HUDEP-2 (cell line): ENCODE measurements around the gene IMMP2L.

Experiments used
- DNase-seq, 76 experiments: peaks; one replicate each; lab custom pipeline; 2025; ENCODE audit not compliant: unreplicated experiment in 76 of 76; lab: John Stamatoyannopoulos, UW

IMMP2L gene

GRCh38 chr7:111407258-111407657, 155.0 kb downstream of the IMMP2L start:
- DNase-seq, result no peak

- no peak for DNase-seq
Measured at GRCh38 chr7:111405621-111406020, 156.7 kb downstream of the IMMP2L start.

- no peak for DNase-seq
Measured at GRCh38 chr7:111401516-111401915, 160.8 kb downstream of the IMMP2L start.

- no peak for DNase-seq
Measured at GRCh38 chr7:111400088-111400487, 162.2 kb downstream of the IMMP2L start.

- no peak for DNase-seq
Measured at GRCh38 chr7:111394891-111395290, 167.4 kb downstream of the IMMP2L start.

GRCh38 chr7:111393011-111393754, 169.1 kb downstream of the IMMP2L start:
- no peak for DNase-seq

- DNase-seq, result no peak
Measured at GRCh38 chr7:111392294-111392693, 170.0 kb downstream of the IMMP2L start.

- no peak for DNase-seq
Measured at GRCh38 chr7:111390000-111390399, 172.3 kb downstream of the IMMP2L start.

GRCh38 chr7:111388912-111389311, 173.4 kb downstream of the IMMP2L start:
- no peak for DNase-seq

GRCh38 chr7:111388016-111388415, 174.3 kb downstream of the IMMP2L start:
- DNase-seq, result no peak

GRCh38 chr7:111384065-111384891, 178.0 kb downstream of the IMMP2L start:
- DNase-seq, result no peak

GRCh38 chr7:111383133-111383532, 179.2 kb downstream of the IMMP2L start:
- no peak for DNase-seq

- DNase-seq, result no peak
Measured at GRCh38 chr7:111381590-111381989, 180.7 kb downstream of the IMMP2L start.

GRCh38 chr7:111380945-111381344, 181.3 kb downstream of the IMMP2L start:
- no peak for DNase-seq

- no peak for DNase-seq
Measured at GRCh38 chr7:111374027-111374426, 188.3 kb downstream of the IMMP2L start.

GRCh38 chr7:111371437-111371836, 190.9 kb downstream of the IMMP2L start:
- no peak for DNase-seq

- no peak for DNase-seq
Measured at GRCh38 chr7:111370002-111370401, 192.3 kb downstream of the IMMP2L start.

GRCh38 chr7:111368381-111369065, 193.8 kb downstream of the IMMP2L start:
- DNase-seq, result no peak

- DNase-seq, result no peak
Measured at GRCh38 chr7:111364413-111364812, 197.9 kb downstream of the IMMP2L start.

- no peak for DNase-seq
Measured at GRCh38 chr7:111363099-111363498, 199.2 kb downstream of the IMMP2L start.

GRCh38 chr7:111362506-111363054, 199.7 kb downstream of the IMMP2L start:
- no peak for DNase-seq
